Liver (tissue), 9 donors: ENCODE results near the gene SURF6. TPM values are rescaled to one million over a fixed set of nuclear protein-coding genes. Genes with fewer than 3 reads are reported as not detected.
"Not testable (repeated sequence)": the region's sequence is repeated elsewhere in the genome, so short reads cannot be mapped to it uniquely, and the experiment has no call there.

ENCODE experiments used
- DNase-seq: peaks from one replicate; pipeline ENCODE4 v3.0.0-alpha.2; 2017; ENCODE audit warnings: low spot score
- H3K27ac ChIP-seq, 2 donors: one replicate each; pipeline ENCODE4 v1.7.0; 2013; ENCODE audit warnings: inconsistent platforms in 2 of 2, low read length in 2 of 2, control low read depth in 1 of 2, low read depth in 1 of 2, mild to moderate bottlenecking in 1 of 2
- H3K27me3 ChIP-seq, 4 donors: one replicate each; pipeline versions ENCODE4 v1.6.1 to v1.7.0; 2013; ENCODE audit warnings: low read length in 3 of 4, inconsistent platforms in 1 of 4, mild to moderate bottlenecking in 1 of 4, moderate library complexity in 1 of 4; ENCODE audit not compliant: control insufficient read depth in 4 of 4, insufficient read depth in 4 of 4
- H3K36me3 ChIP-seq, 4 donors: one replicate each; pipeline versions ENCODE4 v1.6.1 to v1.7.0; 2013; ENCODE audit warnings: low read length in 3 of 4, mild to moderate bottlenecking in 3 of 4, low read depth in 1 of 4, moderate library complexity in 1 of 4; ENCODE audit not compliant: control insufficient read depth in 4 of 4, insufficient read depth in 3 of 4
- H3K4me1 ChIP-seq, 4 donors: one replicate each; pipeline versions ENCODE4 v1.6.1 to v1.7.0; 2013; ENCODE audit warnings: low read length in 3 of 4, mild to moderate bottlenecking in 3 of 4, moderate library complexity in 1 of 4; ENCODE audit not compliant: control insufficient read depth in 4 of 4, insufficient read depth in 4 of 4
- H3K4me3 ChIP-seq, 3 donors: one replicate each; pipeline versions ENCODE4 v1.6.1 to v1.7.0; 2013; ENCODE audit warnings: low read length in 3 of 3, control low read depth in 1 of 3, low read depth in 1 of 3, mild to moderate bottlenecking in 1 of 3
- H3K9ac ChIP-seq, 2 donors: one replicate each; pipeline ENCODE4 v1.7.0; 2013; ENCODE audit warnings: low read length in 2 of 2, mild to moderate bottlenecking in 2 of 2, moderate library complexity in 2 of 2, control low read depth in 1 of 2, low read depth in 1 of 2
- H3K9me3 ChIP-seq, 4 donors: one replicate each; pipeline versions ENCODE4 v1.6.1 to v1.7.0; 2013; ENCODE audit warnings: low read length in 3 of 4; ENCODE audit not compliant: control insufficient read depth in 4 of 4
- ATF3 ChIP-seq: IDR thresholded peaks from 2 replicates; pipeline ENCODE4 v1.6.1; 2016; ENCODE audit warnings: antibody characterized with exemption
- EGR1 ChIP-seq, 2 donors: IDR thresholded peaks; 2 replicates each; pipeline ENCODE4 v1.6.1; 2016 to 2018; ENCODE audit warnings: antibody characterized with exemption in 2 of 2, low read depth in 2 of 2
- FOXA1 ChIP-seq: IDR thresholded peaks from 2 replicates; pipeline ENCODE4 v1.6.1; 2016; ENCODE audit warnings: antibody characterized with exemption
- FOXA2 ChIP-seq: IDR thresholded peaks from 2 replicates; pipeline ENCODE4 v1.6.1; 2016; ENCODE audit warnings: antibody characterized with exemption
- HNF4A ChIP-seq, 2 donors: conservative IDR thresholded peaks; 2 replicates each; pipeline ENCODE4 v1.6.1; 2016; ENCODE audit warnings: antibody characterized with exemption in 2 of 2, mild to moderate bottlenecking in 2 of 2
- HNF4G ChIP-seq: IDR thresholded peaks from 2 replicates; pipeline ENCODE4 v1.6.1; 2016; ENCODE audit warnings: antibody characterized with exemption
- RAD21 ChIP-seq, 2 donors: IDR thresholded peaks; 2 replicates each; pipeline ENCODE4 v1.6.1; 2016; ENCODE audit warnings: antibody characterized with exemption in 2 of 2, mild to moderate bottlenecking in 2 of 2
- SP1 ChIP-seq: IDR thresholded peaks from 2 replicates; pipeline ENCODE4 v1.6.1; 2018; ENCODE audit warnings: antibody characterized with exemption, mild to moderate bottlenecking
- TAF1 ChIP-seq: conservative IDR thresholded peaks from 2 replicates; pipeline ENCODE4 v1.6.1; 2016; ENCODE audit warnings: antibody characterized with exemption, mild to moderate bottlenecking
- YY1 ChIP-seq: IDR thresholded peaks from 2 replicates; pipeline ENCODE4 v1.6.1; 2016; ENCODE audit warnings: antibody characterized with exemption, mild to moderate bottlenecking
- WGBS: extraction: QIAGEN DNeasy Blood & Tissue Kit; methylation state at CpG from one replicate; pipeline ENCODE4 v1.1.7; 2013; 5-methylcytosine and 5-hydroxymethylcytosine counted together
- polyA plus RNA-seq, 2 donors: library from polyadenylated mRNA; stranded (reverse) in 1 of 2; unstranded in 1 of 2; fragments of 200-250 nt in 1 of 2; fragments of >200 nt in 1 of 2; fragmentation: Nextera tagmentation in 1 of 2; extraction: Ambion mirVana in 1 of 2; gene quantifications; one replicate each; pipeline versions ENCODE4 v1.2.1 to v1.2.3, GENCODE V29; 2013 to 2015
- total RNA-seq, 2 donors: library from RNA; depleted of rRNA; stranded (reverse); fragments of >200 nt; gene quantifications; one replicate each; pipeline ENCODE4 v1.2.3, GENCODE V29; 2014
- TF ChIP-seq, protein P1 (sequence below): IDR thresholded peaks from 2 replicates; pipeline ENCODE4 v1.6.1; 2016; ENCODE audit warnings: antibody characterized with exemption
- TF ChIP-seq, protein P2 (sequence below): fragments of 150-350 bp; IDR thresholded peaks from 2 replicates; pipeline ENCODE4 v1.5.1; 2017; ENCODE audit warnings: improper control_type of control experiment, low read depth, low read length; ENCODE audit not compliant: missing input control
- TF ChIP-seq, protein P3 (sequence below): IDR thresholded peaks from 2 replicates; pipeline ENCODE4 v1.6.1; 2016; ENCODE audit warnings: antibody characterized with exemption
- donor health status: healthy.
- donor health status: healthy.
- donor health status: healthy.
- donor health status: healthy.
- donor health status: healthy.

Gene SURF6
- total and polyA plus RNA-seq, 4 donors = 4.1 to 12.9 (median 7.2) TPM

DNA sequence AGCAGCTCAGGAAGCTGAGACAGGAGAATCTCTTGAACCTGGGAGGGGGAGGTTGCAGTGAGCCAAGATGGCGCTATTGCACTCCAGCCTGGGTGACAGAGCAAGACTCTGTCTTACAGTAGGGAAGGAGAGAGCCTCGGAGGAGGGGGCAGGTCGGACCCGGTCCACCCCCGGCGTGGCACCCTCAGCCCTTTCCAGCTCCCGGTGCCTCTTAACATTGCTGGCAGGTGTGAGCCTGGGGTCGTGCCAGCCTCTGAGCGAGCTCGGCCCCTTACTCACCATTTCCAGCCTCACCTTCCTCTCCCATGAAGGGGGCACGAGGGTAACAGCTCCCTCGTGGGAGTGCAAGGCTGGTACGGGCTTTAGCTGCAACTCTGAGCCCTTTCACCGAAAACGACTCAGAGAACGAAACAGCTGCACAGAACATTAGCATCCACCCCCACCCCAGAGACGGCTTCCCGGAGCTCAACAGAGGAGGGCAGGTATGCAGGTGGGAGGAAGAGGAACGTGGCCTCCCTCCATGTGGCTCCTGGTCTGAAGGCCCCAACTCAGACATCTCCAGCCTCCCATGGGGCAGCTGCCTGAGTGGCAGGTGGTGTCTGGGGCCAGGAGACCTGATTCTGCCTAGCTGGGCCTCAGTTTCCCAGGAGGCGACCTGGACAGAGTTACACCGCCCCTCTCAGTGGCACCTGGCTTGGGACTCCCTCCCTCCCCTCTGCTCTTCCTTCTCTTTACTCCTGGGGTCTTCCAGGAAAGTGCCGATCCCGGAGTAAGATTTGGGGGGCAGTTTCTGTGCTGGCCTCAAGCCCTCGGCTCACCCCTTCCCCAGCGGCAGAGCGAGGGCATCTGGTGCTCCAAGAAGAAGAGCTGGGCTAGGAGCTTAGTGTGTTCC is 32.5 kb downstream of the SURF6 start:
- WGBS = 82% methylated on average over 26 of the region's 26 CpGs
- TF ChIP-seq ATF3 (no peak), YY1 (no peak), TAF1 (no peak), SP1 (no peak), HNF4A (conservative IDR thresholded peaks at IDR 0.05) (no peak)
- TF ChIP-seq, protein P1, sequence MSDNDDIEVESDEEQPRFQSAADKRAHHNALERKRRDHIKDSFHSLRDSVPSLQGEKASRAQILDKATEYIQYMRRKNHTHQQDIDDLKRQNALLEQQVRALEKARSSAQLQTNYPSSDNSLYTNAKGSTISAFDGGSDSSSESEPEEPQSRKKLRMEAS = no peak
- TF ChIP-seq, protein P2, sequence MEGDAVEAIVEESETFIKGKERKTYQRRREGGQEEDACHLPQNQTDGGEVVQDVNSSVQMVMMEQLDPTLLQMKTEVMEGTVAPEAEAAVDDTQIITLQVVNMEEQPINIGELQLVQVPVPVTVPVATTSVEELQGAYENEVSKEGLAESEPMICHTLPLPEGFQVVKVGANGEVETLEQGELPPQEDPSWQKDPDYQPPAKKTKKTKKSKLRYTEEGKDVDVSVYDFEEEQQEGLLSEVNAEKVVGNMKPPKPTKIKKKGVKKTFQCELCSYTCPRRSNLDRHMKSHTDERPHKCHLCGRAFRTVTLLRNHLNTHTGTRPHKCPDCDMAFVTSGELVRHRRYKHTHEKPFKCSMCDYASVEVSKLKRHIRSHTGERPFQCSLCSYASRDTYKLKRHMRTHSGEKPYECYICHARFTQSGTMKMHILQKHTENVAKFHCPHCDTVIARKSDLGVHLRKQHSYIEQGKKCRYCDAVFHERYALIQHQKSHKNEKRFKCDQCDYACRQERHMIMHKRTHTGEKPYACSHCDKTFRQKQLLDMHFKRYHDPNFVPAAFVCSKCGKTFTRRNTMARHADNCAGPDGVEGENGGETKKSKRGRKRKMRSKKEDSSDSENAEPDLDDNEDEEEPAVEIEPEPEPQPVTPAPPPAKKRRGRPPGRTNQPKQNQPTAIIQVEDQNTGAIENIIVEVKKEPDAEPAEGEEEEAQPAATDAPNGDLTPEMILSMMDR = no peak
- Histone ChIP-seq H3K9ac (no peak overlapping the region), H3K9me3 (no peaks in the 10 kb centered on the region), H3K36me3 (no peaks in the 10 kb centered on the region), H3K27ac (no peak overlapping the region), H3K4me3 (no peak overlapping the region), H3K27me3 (no peaks in the 10 kb centered on the region), H3K4me1 (no peaks in the 10 kb centered on the region)
- no peak for DNase-seq

DNA sequence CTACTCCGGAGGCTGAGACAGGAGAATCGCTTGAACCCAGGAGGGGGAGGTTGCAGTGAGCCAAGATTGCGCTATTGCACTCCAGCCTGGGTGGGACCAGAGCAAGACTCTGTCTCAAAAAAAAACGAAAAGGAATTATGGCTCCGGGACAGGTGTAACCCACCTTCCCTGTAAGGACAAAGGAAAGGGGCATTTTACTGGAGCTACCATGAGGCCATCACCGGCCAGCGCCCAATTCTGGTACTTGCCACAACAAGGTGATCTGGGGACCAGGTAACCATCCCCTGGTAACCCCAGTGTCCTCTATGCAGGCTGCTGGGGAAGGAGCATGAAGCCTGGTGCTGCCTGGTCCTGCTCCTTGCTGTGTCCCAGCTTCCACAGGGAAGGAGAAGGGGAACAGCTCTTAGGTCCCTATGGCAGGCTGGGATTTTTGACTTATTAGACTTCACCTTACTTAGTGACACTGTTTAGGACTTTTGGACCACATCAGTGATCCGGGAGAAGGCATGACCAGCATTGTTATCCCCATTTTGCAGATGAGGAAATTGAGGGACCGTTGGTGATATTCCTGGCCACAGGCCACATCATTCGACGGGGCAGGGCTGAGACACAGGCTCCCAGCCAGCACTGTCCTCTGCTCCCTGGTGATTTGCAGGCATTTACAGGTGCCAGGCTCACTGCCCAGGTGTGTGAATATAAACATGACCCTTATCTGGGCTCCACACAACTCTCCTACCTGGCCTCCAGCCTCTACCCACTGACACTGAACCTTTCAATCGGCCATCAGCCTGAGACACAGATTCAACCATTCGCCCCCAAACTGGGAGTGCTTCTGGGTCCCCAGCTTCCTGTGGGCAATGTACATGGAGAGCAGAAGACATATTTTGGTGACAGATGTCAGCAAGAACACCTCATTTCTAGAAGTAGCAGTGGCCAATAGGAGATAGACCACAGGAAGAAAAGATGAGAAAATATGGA is 34.4 kb downstream of the SURF6 start:
- Histone ChIP-seq H3K27me3 (no peaks in the 10 kb centered on the region), H3K36me3 (no peaks in the 10 kb centered on the region), H3K27ac (no peak overlapping the region), H3K9me3 (no peaks in the 10 kb centered on the region), H3K4me1 (no peaks in the 10 kb centered on the region), H3K9ac (no peak overlapping the region), H3K4me3 (no peak overlapping the region)
- DNase-seq = no peak
- whole genome bisulfite sequencing = 90% methylated on average over 13 of the region's 13 CpGs
- TF ChIP-seq RAD21 (IDR thresholded peaks at IDR 0.05) = no peak
- no peak for TF ChIP-seq HNF4G
- no peak for TF ChIP-seq YY1
- TF ChIP-seq, protein P2 = no peak
- TF ChIP-seq, protein P3, sequence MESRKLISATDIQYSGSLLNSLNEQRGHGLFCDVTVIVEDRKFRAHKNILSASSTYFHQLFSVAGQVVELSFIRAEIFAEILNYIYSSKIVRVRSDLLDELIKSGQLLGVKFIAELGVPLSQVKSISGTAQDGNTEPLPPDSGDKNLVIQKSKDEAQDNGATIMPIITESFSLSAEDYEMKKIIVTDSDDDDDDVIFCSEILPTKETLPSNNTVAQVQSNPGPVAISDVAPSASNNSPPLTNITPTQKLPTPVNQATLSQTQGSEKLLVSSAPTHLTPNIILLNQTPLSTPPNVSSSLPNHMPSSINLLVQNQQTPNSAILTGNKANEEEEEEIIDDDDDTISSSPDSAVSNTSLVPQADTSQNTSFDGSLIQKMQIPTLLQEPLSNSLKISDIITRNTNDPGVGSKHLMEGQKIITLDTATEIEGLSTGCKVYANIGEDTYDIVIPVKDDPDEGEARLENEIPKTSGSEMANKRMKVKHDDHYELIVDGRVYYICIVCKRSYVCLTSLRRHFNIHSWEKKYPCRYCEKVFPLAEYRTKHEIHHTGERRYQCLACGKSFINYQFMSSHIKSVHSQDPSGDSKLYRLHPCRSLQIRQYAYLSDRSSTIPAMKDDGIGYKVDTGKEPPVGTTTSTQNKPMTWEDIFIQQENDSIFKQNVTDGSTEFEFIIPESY = no peak
- no peak for TF ChIP-seq SP1
- TF ChIP-seq EGR1 (IDR thresholded peaks at IDR 0.05; ENCODE audit: low read depth in 2 of 2) = no peak
- TF ChIP-seq, protein P1 = no peak
- no peak for TF ChIP-seq FOXA1
- TF ChIP-seq FOXA2 = no peak

GRCh38 chr9:133299996-133300395 is 36.0 kb downstream of the SURF6 start:
- H3K27ac ChIP-seq, H3K9ac ChIP-seq, DNase-seq, H3K4me3 ChIP-seq, H3K4me1 ChIP-seq, H3K36me3 ChIP-seq, H3K27me3 ChIP-seq, H3K9me3 ChIP-seq: not testable (repeated sequence)
- WGBS = 81% methylated on average over 16 of the region's 16 CpGs
